Measurements from ENCODE around the gene SELENBP1.

GRCh38 chr1:151405187-151405951 is 32.9 kb upstream of the SELENBP1 start:
- TF ChIP-seq, protein P1, sequence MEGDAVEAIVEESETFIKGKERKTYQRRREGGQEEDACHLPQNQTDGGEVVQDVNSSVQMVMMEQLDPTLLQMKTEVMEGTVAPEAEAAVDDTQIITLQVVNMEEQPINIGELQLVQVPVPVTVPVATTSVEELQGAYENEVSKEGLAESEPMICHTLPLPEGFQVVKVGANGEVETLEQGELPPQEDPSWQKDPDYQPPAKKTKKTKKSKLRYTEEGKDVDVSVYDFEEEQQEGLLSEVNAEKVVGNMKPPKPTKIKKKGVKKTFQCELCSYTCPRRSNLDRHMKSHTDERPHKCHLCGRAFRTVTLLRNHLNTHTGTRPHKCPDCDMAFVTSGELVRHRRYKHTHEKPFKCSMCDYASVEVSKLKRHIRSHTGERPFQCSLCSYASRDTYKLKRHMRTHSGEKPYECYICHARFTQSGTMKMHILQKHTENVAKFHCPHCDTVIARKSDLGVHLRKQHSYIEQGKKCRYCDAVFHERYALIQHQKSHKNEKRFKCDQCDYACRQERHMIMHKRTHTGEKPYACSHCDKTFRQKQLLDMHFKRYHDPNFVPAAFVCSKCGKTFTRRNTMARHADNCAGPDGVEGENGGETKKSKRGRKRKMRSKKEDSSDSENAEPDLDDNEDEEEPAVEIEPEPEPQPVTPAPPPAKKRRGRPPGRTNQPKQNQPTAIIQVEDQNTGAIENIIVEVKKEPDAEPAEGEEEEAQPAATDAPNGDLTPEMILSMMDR (IDR thresholded peaks at IDR 0.05) = no peak
- no peak for TF ChIP-seq POLR2A (IDR thresholded peaks at IDR 0.05)
